HG03521 (cell line): Measurements from ENCODE around the gene ABCA13.

Experiments
- ATAC-seq: cut with Tn5 transposase; IDR thresholded peaks from one replicate; pipeline ENCODE4 v1.9.1; 2021; ENCODE audit warnings: mild to moderate bottlenecking, moderate library complexity; ENCODE audit not compliant: unreplicated experiment

The ABCA13 gene

GRCh38 chr7:48363174-48363573 is 191.9 kb downstream of the ABCA13 start:
- no peak for ATAC-seq

- no peak for ATAC-seq
Observed at GRCh38 chr7:48365010-48365409, 193.8 kb downstream of the ABCA13 start.

GRCh38 chr7:48366096-48366495 is 194.8 kb downstream of the ABCA13 start:
- no peak for ATAC-seq

GRCh38 chr7:48376263-48376662 is 205.0 kb downstream of the ABCA13 start:
- no peak for ATAC-seq

- ATAC-seq: no peak
Observed at GRCh38 chr7:48380921-48381320, 209.7 kb downstream of the ABCA13 start.

GRCh38 chr7:48381571-48381970 is 210.3 kb downstream of the ABCA13 start:
- no peak for ATAC-seq

GRCh38 chr7:48384180-48384752 is 213.0 kb downstream of the ABCA13 start:
- no peak for ATAC-seq

GRCh38 chr7:48387932-48388331 is 216.7 kb downstream of the ABCA13 start:
- ATAC-seq: no peak

GRCh38 chr7:48388911-48389310 is 217.7 kb downstream of the ABCA13 start:
- ATAC-seq: no peak

- ATAC-seq: no peak
Observed at GRCh38 chr7:48389977-48390376, 218.7 kb downstream of the ABCA13 start.

- no peak for ATAC-seq
Observed at GRCh38 chr7:48390388-48391327, 219.4 kb downstream of the ABCA13 start.

GRCh38 chr7:48398191-48398590 is 226.9 kb downstream of the ABCA13 start:
- no peak for ATAC-seq

- ATAC-seq: no peak
Observed at GRCh38 chr7:48402721-48403120, 231.5 kb downstream of the ABCA13 start.

GRCh38 chr7:48408731-48409130 is 237.5 kb downstream of the ABCA13 start:
- no peak for ATAC-seq

- no peak for ATAC-seq
Observed at GRCh38 chr7:48411619-48412018, 240.4 kb downstream of the ABCA13 start.

- no peak for ATAC-seq
Observed at GRCh38 chr7:48414011-48414732, 242.9 kb downstream of the ABCA13 start.

GRCh38 chr7:48416327-48416908 is 245.2 kb downstream of the ABCA13 start:
- ATAC-seq: no peak

- no peak for ATAC-seq
Observed at GRCh38 chr7:48419401-48419800, 248.1 kb downstream of the ABCA13 start.

- no peak for ATAC-seq
Observed at GRCh38 chr7:48420206-48420605, 248.9 kb downstream of the ABCA13 start.

- ATAC-seq: no peak
Observed at GRCh38 chr7:48421357-48421756, 250.1 kb downstream of the ABCA13 start.

- no peak for ATAC-seq
Observed at GRCh38 chr7:48424731-48425130, 253.5 kb downstream of the ABCA13 start.
